Stimulated activated naive CD4-positive, alpha-beta T cell treated with Interleukin-2 at 50 U/mL for 16 hours (primary cell): ENCODE data around the gene ENTPD3.
A peak's percentile ranks its signal among the peaks of the same experiment; 100 is the strongest.
"Not testable (repeated sequence)": the region's sequence is repeated elsewhere in the genome, so short reads cannot be mapped to it uniquely, and the experiment has no call there.

Source experiments
- DNase-seq: peaks from one replicate; lab custom pipeline; 2025; lab: John Stamatoyannopoulos, UW

The ENTPD3 gene

GRCh38 chr3:40461161-40461560 is 74.2 kb downstream of the ENTPD3 start:
- no peak for DNase-seq

GRCh38 chr3:40462838-40463237 is 75.9 kb downstream of the ENTPD3 start:
- DNase-seq = not testable (repeated sequence)

GRCh38 chr3:40463579-40463978 is 76.6 kb downstream of the ENTPD3 start:
- DNase-seq = no peak

- no peak for DNase-seq
These were observed 77.5 kb downstream of the ENTPD3 start for GRCh38 chr3:40464339-40465110.

- no peak for DNase-seq
These were observed 78.1 kb downstream of the ENTPD3 start for GRCh38 chr3:40465111-40465407.

GRCh38 chr3:40465456-40465855 is 78.5 kb downstream of the ENTPD3 start:
- no peak for DNase-seq

- DNase-seq = no peak
These were observed 81.0 kb downstream of the ENTPD3 start for GRCh38 chr3:40468018-40468417.

- no peak for DNase-seq
These were observed 83.7 kb downstream of the ENTPD3 start for GRCh38 chr3:40470701-40471100.

- DNase-seq = peak; percentile 37
These were observed 89.8 kb downstream of the ENTPD3 start, which contains the start of gene ZNF619 for GRCh38 chr3:40476478-40477470. Gene ZNF619, plus strand, starts transcription at chr3:40477122. Its CDS starts 858 bp downstream, at chr3:40477980.

- no peak for DNase-seq
These were observed 90.7 kb downstream of the ENTPD3 start for GRCh38 chr3:40477666-40478065.
